ENCODE measurements around the gene CD200.
A peak's percentile ranks its signal among the peaks of the same experiment; 100 is the strongest.

CD200 gene

GRCh38 chr3:112333002-112333380 lies at the start of gene CD200:
CD200 (plus strand) TSS chr3:112333156; CDS start chr3:112333213, 57 bp downstream.
- peak; percentile 47 for DNase-seq (ENCODE audit: low read depth)

DNA sequence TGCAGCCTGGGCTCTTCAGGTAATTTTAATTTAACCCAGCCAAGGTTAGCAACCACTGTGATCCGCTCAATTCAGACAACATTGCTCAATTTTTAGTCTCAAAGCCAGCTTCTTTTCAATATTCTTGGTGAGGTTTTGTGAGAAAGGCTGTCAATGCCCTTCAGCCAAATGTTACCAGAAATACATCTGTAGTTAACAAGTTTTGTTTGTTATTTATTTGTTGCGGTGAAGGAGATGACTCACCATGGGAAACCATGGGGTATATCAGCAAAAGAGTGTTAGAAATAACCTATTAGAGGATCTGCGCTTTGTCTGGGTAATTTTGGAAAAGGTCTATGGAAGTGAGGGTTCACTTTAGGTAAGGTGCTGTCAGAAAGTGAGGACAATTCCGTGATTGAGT lies 43.9 kb upstream of the CD200 start:
- DNase-seq (ENCODE audit: low read depth): no peak

DNA sequence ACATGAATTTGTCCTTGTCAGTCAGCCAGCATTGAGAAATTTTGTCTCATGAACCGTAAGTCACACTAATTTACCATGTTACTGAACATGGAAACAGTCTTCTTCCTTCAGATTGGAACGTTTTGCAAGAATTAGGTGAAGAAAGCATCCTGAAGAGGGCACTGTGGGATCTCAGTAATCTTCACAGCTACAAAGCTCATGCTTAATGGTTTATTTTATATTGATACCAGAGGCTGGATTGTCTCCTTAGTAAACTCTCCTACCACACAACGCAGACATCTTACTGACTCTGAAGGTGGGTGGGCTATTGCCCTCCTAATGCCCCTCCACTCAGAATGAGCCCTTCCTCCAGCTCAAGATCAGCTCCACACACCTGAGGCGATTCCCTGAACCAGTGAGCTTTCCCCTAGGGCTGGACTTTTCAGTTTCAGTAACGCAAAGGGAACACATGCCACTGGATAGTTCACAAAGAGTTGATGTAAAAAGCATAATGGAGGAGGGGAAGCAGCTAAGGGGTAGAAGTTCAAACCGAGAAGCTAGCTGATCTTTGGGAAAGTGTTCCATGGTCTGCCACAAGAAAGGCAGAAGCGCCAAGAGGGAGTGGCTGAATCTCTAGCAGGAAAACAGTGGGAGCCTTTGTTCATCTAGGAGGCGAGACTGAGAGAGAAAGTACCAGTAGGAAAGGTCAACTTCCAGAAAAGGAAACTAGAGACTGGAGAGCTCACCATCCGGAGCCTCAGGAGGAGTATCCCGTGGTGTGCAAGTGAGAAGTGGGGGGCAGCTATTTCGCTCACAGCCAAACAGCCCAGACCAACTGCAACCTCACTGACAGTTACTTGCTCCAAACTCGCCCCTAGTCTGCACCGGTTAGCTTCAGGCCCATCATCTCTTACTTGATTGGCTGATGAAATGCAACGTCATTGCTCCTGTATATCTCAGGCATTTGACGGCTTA lies 39.3 kb upstream of the CD200 start, which contains the start of gene SLC9C1:
Gene SLC9C1 (minus strand): TSS at position 849 of the 954 bp plus-strand sequence. CDS start 7,425 bp downstream, outside the sequence.
- DNase-seq (ENCODE audit: low read depth): peak; percentile 84

DNA sequence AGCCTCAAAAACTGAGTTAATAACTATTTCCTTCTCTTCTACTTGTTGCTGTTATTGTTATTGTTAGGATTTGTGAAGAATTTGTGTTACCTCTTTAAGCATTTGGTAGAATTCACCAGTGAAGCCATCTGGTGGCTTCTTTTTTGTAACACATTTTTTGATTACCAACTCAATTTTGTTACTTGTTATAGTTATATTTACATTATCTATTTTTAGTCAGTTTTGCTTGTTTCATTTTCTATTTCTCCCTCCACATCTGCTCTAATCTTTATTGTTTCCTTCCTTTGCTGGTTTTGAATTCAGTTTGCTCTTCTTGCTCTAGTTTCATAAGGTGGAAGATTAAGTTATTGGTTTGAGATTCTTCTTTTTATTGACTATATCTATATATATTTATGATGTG lies 35.2 kb upstream of the CD200 start:
- no peak for DNase-seq (ENCODE audit: low read depth)

- no peak for DNase-seq (ENCODE audit: low read depth)
Measured at GRCh38 chr3:112298781-112299180, 34.2 kb upstream of the CD200 start.

- DNase-seq (ENCODE audit: low read depth): peak; percentile 74
Measured at GRCh38 chr3:112302150-112302830, 30.7 kb upstream of the CD200 start.

DNA sequence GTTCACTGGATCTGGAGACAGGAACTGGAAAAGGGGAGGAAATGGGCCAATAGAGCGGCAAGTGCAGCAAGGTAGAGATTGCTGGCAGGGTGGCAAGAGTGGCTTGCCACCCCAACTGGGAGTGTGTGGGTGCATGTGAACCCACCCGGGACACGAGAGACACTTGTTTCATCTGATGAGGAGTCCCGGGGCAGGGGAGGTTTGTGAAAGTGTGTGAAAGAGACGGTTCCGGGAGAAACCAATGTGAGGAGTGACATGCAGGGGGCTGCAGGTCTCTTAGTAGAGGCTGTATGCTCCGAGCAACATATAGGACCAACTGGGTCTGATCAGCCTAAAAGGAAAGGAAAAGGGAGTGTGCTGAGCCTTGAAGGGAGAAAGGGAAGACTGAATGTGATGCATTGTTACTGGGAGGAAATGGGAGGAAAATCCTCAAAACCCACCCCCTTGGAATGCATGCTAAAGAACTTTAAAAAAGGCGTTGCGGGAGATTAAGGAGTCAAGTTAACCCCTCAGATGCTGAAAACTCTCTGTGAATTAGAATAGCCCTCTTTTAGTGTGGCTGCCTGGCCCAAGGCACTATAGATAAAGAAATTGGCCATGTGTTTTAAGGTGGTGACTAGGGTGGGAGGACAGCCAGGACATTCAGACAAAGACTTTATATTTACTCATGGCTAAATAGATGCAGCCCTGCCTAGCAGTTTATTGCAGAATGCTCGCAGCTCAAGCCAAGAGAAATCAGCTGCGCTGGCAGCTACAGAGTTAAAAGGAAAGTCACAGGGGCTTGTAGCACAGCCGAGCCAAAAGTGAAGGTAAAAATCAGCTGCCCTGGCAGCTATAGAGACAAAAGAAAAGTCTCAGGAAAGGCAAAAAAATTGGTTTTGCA lies 29.8 kb upstream of the CD200 start:
- DNase-seq (ENCODE audit: low read depth): no peak

DNA sequence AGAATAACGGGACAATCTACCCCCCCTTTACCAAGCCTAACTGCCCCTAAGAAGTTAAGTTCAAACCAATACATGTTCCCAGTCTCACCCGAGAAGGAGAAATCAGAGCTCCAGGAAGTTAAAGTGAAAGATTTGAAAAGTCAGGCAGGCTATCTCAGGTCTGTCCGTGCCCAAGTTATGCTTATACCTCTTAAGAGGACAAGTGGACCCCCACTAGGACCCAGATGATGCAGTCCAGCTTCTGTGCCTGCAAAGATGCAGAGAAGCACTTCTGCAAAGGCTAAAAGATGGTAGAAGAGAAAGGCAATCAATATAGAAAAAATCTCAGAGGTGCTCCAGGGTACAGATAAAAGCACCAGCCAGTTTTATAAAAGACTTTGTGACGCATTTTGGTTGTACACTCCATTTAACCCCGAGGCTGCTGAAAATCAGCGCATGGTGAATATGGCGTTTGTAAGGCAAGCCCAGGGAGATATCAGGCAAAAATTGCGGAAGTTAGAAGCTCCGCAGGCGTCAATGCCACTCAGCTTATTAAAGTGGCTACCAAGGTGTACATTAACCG lies 29.1 kb upstream of the CD200 start:
- peak; percentile 44 for DNase-seq (ENCODE audit: low read depth)

GRCh38 chr3:112304611-112305010 lies 28.3 kb upstream of the CD200 start:
- DNase-seq (ENCODE audit: low read depth): no peak

DNA sequence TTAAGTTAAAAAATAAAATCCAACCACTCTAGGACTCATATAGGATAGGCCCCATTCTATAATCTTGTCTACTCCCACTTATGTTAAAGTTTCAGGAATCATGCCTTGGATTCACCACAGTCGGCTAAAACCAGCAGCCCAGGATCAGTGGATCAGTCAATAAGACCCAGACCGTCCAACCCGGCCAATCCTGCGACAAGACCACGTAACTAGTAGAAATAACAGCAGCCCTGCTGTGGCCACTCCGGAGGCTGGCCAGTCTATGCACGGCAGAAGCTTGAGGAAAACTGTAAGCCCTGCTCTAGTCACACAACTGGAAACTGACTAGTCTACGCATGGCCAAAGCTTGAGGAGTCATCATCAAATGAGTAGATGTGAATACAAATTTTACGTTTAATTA lies 26.1 kb upstream of the CD200 start:
- DNase-seq (ENCODE audit: low read depth): no peak

DNA sequence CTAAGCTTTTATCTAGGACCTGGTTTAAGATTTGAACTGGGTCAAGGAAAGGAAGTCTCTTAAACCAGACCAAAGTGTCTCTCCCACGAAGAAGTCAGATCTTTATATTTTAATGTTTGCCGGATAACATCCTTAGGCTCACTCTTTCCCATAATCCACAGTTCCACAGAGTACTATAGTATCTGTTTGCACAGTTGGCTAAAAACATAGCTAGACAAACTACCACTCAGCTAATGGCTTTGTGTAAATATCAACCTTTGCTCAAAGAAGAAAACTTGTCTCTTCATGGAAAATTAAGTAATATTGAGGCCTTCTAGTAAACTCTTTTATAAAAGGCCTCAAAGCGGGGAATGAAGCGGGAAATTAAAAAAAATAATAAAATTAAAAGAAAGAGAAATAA lies 25.4 kb upstream of the CD200 start:
- no peak for DNase-seq (ENCODE audit: low read depth)

DNA sequence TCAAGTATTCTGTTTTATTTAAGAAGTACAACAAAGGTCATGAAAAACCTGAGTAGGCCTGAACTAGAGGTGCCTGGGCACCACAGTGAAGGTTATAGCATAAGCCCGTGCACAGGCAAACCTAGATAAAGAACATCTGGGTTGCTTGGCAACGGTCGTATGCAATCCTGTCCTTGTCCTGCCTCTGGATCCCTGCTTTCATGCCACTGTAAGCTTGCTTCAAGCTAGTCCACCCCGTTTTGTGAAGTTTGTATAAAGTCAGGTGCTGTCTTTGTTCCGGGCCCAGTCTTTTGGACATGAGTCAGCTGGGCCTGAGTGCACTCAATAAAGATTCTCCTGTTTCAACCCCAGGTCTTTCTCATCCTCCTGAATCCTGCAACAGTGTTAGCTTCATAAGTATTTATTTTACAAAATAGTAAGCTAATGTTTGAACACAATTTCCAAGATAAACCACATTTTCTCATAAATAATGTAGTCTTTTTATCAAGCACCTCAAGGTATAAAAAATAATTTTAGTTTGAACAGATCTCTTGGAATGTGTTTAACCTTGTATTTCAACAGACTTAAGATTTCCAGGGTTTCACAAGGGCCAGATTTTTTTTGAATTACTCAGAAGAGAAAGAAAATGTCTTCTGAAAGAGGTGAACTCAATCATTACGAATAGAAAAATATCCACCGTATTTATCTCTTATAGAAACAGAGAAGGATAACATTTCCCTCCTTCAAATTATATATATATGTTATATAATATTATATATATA lies 24.6 kb upstream of the CD200 start:
- peak; percentile 86 for DNase-seq (ENCODE audit: low read depth)

- no peak for DNase-seq (ENCODE audit: low read depth)
Measured at GRCh38 chr3:112314649-112315048, 18.3 kb upstream of the CD200 start.

GRCh38 chr3:112315791-112316190 lies 17.2 kb upstream of the CD200 start:
- no peak for DNase-seq (ENCODE audit: low read depth)

DNA sequence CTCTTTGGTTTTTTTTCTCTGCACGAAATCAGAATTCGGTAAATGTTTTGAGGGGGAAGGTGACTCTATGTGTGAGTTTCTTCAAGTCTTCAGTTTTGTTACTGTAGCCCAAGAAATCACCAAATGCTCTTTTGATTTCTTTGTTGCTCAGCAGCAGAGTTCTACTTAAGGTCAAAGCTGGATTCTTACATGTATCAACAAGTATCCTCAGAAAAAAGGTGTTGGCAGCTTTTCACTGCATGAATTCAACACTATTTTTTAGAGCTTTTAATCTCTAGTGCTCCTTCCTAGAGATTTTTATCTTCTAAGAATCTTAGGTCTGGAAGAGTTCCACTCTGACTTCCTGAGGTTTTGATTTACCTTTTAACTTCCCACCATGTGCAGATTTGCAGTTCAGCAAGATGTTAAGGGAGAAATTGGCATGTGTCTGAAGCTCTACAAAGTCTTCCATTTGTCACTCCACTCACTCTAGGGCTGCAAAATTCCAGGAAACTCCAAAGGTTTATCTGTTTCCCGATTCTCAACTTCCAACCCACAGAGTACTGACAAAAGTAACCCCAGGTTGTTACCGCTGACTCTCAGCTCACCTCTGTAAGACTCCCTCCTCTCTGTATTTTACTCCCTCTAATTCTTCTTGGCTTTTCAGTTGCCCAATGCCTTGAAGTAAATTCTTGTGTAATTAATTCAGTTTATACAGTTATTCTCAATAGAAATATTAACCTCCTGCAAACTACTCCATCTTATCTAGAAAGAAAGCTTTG lies 13.3 kb upstream of the CD200 start:
- no peak for DNase-seq (ENCODE audit: low read depth)

GRCh38 chr3:112320691-112321090 lies 12.3 kb upstream of the CD200 start:
- no peak for DNase-seq (ENCODE audit: low read depth)

GRCh38 chr3:112321867-112322652 lies 10.9 kb upstream of the CD200 start:
- no peak for DNase-seq (ENCODE audit: low read depth)

DNA sequence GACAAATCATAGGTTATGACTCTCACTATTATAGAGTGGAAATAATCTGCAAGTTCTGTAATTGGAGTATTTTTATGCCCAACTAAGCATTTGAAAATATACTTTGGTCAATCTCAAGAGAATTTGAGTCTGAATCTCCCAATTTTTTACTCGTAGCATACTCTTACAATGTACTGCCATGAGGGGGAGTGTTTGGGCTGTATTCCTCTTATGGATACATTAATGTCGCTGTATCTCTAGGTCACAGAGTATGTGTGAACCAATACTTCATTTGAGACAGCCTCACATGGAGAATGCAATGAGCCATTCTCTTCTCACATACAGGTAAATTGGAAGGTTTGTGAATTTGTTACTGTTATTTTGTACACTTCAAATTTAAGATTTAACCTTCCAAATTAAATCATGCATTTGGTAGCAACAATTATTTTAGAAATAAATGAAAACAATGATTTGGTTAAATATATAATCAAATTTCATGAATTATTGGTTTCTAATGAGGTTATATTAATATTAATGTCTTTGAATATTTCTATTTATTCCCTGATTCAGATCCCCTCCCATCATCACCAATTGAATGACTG lies 5.5 kb upstream of the CD200 start:
- DNase-seq (ENCODE audit: low read depth): peak; percentile 68

- no peak for DNase-seq (ENCODE audit: low read depth)
Measured at GRCh38 chr3:112331851-112332250, 1.1 kb upstream of the CD200 start.

All from amniotic epithelial cell (primary cell).